ENCODE measurements around the gene FRAT2.

Gene FRAT2

DNA sequence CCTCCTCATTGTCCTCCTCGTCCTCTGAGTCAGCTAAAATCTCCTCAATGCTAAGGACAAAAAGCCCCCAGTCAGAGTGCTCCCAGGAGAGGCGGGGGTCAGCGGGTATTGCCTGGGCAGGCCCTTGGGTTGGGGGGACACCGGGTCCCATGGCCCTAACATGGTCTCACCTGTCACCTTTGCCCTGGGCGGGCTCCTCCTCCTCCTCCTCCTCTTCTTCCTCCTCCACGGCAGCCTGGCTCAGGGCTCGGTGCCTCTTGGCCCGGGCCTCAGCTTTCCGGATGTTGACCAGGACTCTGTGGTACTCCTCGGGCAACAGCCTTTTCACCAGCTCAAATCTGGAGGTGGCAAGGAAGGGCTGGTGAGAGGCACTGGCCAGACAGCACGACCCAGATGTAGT is 32.0 kb upstream of the FRAT2 start:
- TF ChIP-seq TCF12 (IDR thresholded peaks at IDR 0.05; ENCODE audit: low read depth) (no peak), CEBPB (IDR thresholded peaks at IDR 0.05) (no peak)

DNA sequence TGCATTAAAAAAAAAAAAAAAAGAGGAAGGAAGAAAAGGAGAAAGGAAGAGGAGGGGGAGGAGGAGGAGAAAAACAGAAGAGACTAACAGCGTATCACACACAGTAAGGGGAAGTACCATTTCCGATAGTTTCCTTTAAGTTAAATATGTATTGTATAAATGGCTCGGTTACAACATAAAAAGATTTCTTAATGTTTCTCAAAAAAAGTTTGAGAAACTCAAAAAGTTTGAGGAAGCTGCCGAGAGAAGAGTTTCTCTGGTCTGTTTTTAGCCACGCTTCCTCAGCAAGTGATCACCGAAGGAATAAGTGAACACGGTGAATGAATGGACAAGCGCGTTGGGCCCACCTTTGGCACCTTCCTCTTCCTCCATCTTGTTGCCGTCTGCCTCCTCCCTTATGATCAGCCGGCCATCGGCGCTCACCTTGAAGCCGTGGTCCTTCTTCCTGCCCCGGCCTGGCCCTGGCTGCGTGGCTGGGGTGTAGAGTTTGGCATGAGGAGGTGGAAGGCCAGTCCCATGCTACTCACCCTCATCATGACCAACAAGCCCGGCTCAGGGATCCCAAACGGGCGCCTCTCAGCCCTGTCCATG is 31.3 kb upstream of the FRAT2 start:
- TF ChIP-seq YY1 (IDR thresholded peaks at IDR 0.05; ENCODE audit: low read depth) (no peak), CREB1 (IDR thresholded peaks at IDR 0.05; ENCODE audit: low read depth) (no peak), FOXM1 (IDR thresholded peaks at IDR 0.05; ENCODE audit: borderline replicate concordance, low read depth) (no peak), RAD21 (IDR thresholded peaks at IDR 0.05; ENCODE audit: low read depth) (no peak), EP300 (IDR thresholded peaks at IDR 0.05; ENCODE audit: borderline replicate concordance) (no peak), NFIC (IDR thresholded peaks at IDR 0.05) (no peak), EGR1 (IDR thresholded peaks at IDR 0.05) (no peak)
- TF ChIP-seq, protein P1, sequence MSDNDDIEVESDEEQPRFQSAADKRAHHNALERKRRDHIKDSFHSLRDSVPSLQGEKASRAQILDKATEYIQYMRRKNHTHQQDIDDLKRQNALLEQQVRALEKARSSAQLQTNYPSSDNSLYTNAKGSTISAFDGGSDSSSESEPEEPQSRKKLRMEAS (IDR thresholded peaks at IDR 0.05): no peak

DNA sequence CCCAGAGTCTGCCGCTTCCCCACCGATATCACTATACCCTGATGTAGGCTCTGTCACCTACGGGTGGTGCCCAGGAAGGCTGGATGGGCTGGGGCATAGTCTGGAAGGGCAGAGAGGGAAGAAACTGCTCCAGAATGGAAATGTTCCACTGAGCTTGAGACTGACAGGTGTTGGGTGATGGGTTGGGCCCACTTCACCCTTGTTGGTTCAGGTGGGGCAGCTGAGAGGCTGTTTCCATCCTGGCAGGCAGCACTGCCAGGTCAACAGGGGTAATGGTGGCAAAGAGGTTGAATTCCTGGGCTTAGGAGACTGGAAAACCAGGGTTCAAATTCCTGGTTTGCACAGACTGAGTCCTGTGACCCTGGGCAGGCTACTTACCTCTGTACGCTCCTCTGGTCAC is 28.5 kb upstream of the FRAT2 start:
- TF ChIP-seq FOXM1 (IDR thresholded peaks at IDR 0.05; ENCODE audit: borderline replicate concordance, low read depth) (no peak), CEBPB (IDR thresholded peaks at IDR 0.05) (no peak), YY1 (IDR thresholded peaks at IDR 0.05; ENCODE audit: low read depth) (no peak), RAD21 (IDR thresholded peaks at IDR 0.05; ENCODE audit: low read depth) (no peak)
- TF ChIP-seq, protein P2, sequence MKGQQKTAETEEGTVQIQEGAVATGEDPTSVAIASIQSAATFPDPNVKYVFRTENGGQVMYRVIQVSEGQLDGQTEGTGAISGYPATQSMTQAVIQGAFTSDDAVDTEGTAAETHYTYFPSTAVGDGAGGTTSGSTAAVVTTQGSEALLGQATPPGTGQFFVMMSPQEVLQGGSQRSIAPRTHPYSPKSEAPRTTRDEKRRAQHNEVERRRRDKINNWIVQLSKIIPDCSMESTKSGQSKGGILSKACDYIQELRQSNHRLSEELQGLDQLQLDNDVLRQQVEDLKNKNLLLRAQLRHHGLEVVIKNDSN (IDR thresholded peaks at IDR 0.05): no peak
- TF ChIP-seq, protein P1 (IDR thresholded peaks at IDR 0.05): no peak
- TF ChIP-seq, protein P3, sequence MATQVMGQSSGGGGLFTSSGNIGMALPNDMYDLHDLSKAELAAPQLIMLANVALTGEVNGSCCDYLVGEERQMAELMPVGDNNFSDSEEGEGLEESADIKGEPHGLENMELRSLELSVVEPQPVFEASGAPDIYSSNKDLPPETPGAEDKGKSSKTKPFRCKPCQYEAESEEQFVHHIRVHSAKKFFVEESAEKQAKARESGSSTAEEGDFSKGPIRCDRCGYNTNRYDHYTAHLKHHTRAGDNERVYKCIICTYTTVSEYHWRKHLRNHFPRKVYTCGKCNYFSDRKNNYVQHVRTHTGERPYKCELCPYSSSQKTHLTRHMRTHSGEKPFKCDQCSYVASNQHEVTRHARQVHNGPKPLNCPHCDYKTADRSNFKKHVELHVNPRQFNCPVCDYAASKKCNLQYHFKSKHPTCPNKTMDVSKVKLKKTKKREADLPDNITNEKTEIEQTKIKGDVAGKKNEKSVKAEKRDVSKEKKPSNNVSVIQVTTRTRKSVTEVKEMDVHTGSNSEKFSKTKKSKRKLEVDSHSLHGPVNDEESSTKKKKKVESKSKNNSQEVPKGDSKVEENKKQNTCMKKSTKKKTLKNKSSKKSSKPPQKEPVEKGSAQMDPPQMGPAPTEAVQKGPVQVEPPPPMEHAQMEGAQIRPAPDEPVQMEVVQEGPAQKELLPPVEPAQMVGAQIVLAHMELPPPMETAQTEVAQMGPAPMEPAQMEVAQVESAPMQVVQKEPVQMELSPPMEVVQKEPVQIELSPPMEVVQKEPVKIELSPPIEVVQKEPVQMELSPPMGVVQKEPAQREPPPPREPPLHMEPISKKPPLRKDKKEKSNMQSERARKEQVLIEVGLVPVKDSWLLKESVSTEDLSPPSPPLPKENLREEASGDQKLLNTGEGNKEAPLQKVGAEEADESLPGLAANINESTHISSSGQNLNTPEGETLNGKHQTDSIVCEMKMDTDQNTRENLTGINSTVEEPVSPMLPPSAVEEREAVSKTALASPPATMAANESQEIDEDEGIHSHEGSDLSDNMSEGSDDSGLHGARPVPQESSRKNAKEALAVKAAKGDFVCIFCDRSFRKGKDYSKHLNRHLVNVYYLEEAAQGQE (IDR thresholded peaks at IDR 0.05; ENCODE audit: low read depth): no peak

DNA sequence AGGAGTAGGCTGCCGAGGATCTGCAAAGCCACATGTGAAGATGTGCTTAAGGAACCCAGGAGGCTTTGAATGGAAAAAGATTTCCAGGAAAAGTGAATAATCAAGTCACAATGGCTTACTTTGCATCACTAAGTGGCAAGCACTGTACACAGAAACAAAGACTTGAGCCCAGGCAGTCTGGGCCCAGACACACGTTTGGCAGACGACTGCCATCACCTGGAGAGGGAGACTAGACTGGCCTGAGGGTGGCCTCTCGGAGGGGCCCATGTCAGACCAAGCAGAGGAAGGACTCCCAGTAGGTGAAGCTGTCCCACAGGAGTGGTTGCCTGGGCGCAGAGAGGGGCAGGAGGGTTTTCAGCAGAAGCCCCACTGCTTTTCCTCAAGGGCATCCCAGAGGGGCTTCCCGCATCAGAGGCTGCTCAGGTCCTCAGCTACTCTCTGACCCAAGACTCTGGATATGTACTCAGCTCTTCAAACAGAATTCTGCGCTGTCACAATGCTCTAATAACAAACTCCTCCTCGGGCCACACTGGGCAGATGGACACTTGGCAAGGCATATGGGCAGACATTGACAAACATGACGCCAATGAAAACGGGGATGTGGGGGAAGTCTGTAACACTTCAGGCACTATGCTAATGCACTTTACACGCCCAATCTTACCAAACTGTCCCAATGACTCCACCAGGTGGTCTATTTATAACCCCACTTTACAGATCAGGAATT is 27.9 kb upstream of the FRAT2 start:
- TF ChIP-seq CREB1 (IDR thresholded peaks at IDR 0.05; ENCODE audit: low read depth): no peak
- no peak for TF ChIP-seq EGR1 (IDR thresholded peaks at IDR 0.05)
- TF ChIP-seq, protein P2 (IDR thresholded peaks at IDR 0.05): no peak
- TF ChIP-seq TAF1 (IDR thresholded peaks at IDR 0.05; ENCODE audit: low read depth): no peak
- no peak for TF ChIP-seq RAD21 (IDR thresholded peaks at IDR 0.05; ENCODE audit: low read depth)
- no peak for TF ChIP-seq YY1 (IDR thresholded peaks at IDR 0.05; ENCODE audit: low read depth)
- TF ChIP-seq TEAD4 (IDR thresholded peaks at IDR 0.05): no peak
- no peak for TF ChIP-seq TCF12 (IDR thresholded peaks at IDR 0.05; ENCODE audit: low read depth)
- TF ChIP-seq, protein P3 (IDR thresholded peaks at IDR 0.05; ENCODE audit: low read depth): no peak

DNA sequence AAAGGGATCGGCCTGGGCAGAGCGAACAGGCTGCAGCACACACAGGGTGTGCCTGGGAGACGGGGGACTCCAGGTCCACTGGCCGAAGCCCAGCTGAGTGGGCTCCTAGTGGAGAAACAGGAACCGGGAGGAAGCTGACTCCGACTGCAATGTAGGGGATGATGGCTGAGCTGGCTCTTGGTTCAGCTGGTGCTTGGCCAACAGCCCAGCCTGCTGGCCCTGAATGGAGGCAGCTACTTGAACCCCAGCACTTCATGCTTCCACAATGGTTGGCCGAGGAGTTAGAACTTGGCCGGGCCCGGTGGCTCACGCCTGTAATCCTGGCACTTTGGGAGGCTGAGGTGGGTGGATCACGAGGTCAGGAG is 27.0 kb upstream of the FRAT2 start:
- no peak for TF ChIP-seq CREB1 (IDR thresholded peaks at IDR 0.05; ENCODE audit: low read depth)
- TF ChIP-seq EGR1 (IDR thresholded peaks at IDR 0.05): no peak
- TF ChIP-seq FOXM1 (IDR thresholded peaks at IDR 0.05; ENCODE audit: borderline replicate concordance, low read depth): no peak
- TF ChIP-seq, protein P2 (IDR thresholded peaks at IDR 0.05): no peak
- TF ChIP-seq TCF12 (IDR thresholded peaks at IDR 0.05; ENCODE audit: low read depth): no peak

DNA sequence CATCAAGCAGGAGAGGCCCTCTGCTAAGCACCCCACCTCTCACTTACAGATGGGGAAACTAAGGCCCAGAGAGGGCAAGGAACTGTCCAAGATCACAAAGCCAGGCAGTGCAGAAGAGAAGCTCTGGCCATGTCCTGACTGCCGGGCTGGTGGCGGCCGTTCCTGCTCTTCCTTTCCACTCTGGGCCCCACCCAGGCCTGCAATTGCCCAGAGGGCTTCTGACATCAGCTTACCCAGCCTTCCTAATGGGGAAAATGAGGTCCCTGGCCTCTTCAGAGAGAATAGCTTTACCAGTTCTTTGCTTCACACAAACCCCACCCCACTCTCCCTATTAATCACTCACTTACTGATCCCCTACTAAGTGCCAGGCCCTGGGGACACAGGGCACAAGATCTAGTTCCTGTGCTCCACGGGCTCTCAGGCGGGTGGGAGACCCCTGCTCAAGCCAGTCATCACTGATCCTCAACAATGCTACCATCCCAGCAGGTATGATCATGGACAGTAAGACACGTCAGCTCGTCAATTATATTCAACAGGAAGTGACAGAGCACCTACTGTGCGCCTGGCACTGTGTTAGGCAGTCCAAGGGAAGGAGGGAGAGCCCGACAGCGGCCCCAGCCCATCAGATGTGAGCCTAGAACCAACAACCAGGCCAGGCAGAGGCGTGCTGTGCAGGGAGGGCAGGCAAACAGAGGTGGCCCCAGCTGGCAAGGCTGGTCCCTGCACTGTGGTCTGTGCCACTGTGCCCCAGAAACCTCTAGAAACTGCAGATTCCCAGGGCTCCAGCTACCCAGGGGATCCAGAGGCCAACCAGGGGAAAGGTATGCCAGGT is 26.4 kb upstream of the FRAT2 start:
- TF ChIP-seq, protein P1 (IDR thresholded peaks at IDR 0.05): no peak
- TF ChIP-seq RAD21 (IDR thresholded peaks at IDR 0.05; ENCODE audit: low read depth) (no peak), CEBPB (IDR thresholded peaks at IDR 0.05) (no peak), EP300 (IDR thresholded peaks at IDR 0.05; ENCODE audit: borderline replicate concordance) (no peak), NFIC (IDR thresholded peaks at IDR 0.05) (no peak), TCF12 (IDR thresholded peaks at IDR 0.05; ENCODE audit: low read depth) (no peak), TEAD4 (IDR thresholded peaks at IDR 0.05) (no peak), EGR1 (IDR thresholded peaks at IDR 0.05) (no peak), TAF1 (IDR thresholded peaks at IDR 0.05; ENCODE audit: low read depth) (no peak), FOXM1 (IDR thresholded peaks at IDR 0.05; ENCODE audit: borderline replicate concordance, low read depth) (no peak), YY1 (IDR thresholded peaks at IDR 0.05; ENCODE audit: low read depth) (no peak)
- TF ChIP-seq, protein P3 (IDR thresholded peaks at IDR 0.05; ENCODE audit: low read depth): no peak
